Calu3 (cell line): ENCODE results near the gene C1QTNF9B. TPM values are rescaled to one million over a fixed set of nuclear protein-coding genes. Genes with fewer than 3 reads are reported as not detected.

ENCODE experiments used
- BruUV-seq: library from RNA; stranded (reverse); fragments of 400-500 nt; replicated peaks from 2 replicates; lab custom pipeline; 2021; lab: Mats Ljungman, UMichigan
- CTCF ChIA-PET: fragments of 300-600 bp; sonication (Branson Sonifier 250); formaldehyde crosslinking; loops from one replicate; lab custom pipeline; 2022; ENCODE audit warnings: antibody characterized with exemption; lab: Charles Lee
- DNase-seq: peaks from one replicate; pipeline ENCODE4 v3.0.0; 2022
- H3K27ac Mint-ChIP-seq: one replicate; pipeline ENCODE4 v1.8.0; 2022; ENCODE audit warnings: mixed read lengths; ENCODE audit not compliant: unreplicated experiment
- H3K27me3 Mint-ChIP-seq: one replicate; pipeline ENCODE4 v1.8.0; 2022; ENCODE audit warnings: mixed read lengths; ENCODE audit not compliant: unreplicated experiment
- H3K36me3 Mint-ChIP-seq: one replicate; pipeline ENCODE4 v1.8.0; 2022; ENCODE audit warnings: mild to moderate bottlenecking, moderate library complexity, mixed read lengths; ENCODE audit not compliant: insufficient read depth, unreplicated experiment
- H3K4me1 Mint-ChIP-seq: one replicate; pipeline ENCODE4 v1.8.0; 2022; ENCODE audit warnings: mild to moderate bottlenecking, low read depth, mixed read lengths; ENCODE audit not compliant: unreplicated experiment
- H3K4me3 Mint-ChIP-seq: one replicate; pipeline ENCODE4 v1.8.0; 2022; ENCODE audit warnings: mild to moderate bottlenecking, low read depth, moderate library complexity, mixed read lengths; ENCODE audit not compliant: unreplicated experiment
- H3K9me3 Mint-ChIP-seq: one replicate; pipeline ENCODE4 v1.8.0; 2022; ENCODE audit warnings: low read depth, mixed read lengths; ENCODE audit not compliant: unreplicated experiment
- intact Hi-C: fragments of 100-400 bp; cut with micrococcal nuclease; formaldehyde crosslinking; loops from one replicate; pipeline ENCODE4 v1.10.0; 2022; ENCODE audit not compliant: unreplicated experiment
- total RNA-seq: library from RNA; stranded (reverse); gene quantifications from 2 replicates; pipeline ENCODE4 v1.2.3, GENCODE V29; 2022
- TF ChIP-seq, protein P1 (sequence below): fragments of 200-600 bp; IDR thresholded peaks from one replicate; pipeline ENCODE4 v1.8.0; 2022; ENCODE audit warnings: antibody characterized with exemption; ENCODE audit not compliant: unreplicated experiment

Gene C1QTNF9B
- total RNA-seq, 1 experiment from 2014 or later = not detected

DNA sequence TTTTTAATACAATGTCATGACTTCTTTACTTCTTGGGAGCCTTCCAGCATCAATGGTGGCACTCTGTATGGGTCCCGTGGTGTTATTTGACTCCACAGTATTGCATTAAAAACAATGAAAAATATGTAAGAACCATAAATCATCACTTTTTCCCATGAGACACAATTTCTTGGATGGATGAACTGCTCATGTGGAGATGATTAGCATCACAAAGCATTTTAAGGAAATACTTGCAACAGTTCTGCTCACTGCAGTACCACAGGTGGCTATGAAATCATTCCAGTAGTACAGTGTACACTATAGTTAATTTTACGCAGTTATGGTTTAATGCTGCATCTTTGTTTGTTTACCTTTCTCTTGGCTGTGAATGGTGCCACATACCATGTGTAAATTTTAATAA lies 37.2 kb upstream of the C1QTNF9B start:
- no TSS peak for BruUV-seq
- Mint-ChIP-seq H3K27ac (no peak overlapping the region), H3K4me1 (peaks cover 17% of the 10 kb centered on the region), H3K9me3 (no peaks in the 10 kb centered on the region), H3K27me3 (no peaks in the 10 kb centered on the region), H3K36me3 (no peaks in the 10 kb centered on the region), H3K4me3 (no peak overlapping the region)
- CTCF ChIA-PET = no interaction called here
- TF ChIP-seq, protein P1, sequence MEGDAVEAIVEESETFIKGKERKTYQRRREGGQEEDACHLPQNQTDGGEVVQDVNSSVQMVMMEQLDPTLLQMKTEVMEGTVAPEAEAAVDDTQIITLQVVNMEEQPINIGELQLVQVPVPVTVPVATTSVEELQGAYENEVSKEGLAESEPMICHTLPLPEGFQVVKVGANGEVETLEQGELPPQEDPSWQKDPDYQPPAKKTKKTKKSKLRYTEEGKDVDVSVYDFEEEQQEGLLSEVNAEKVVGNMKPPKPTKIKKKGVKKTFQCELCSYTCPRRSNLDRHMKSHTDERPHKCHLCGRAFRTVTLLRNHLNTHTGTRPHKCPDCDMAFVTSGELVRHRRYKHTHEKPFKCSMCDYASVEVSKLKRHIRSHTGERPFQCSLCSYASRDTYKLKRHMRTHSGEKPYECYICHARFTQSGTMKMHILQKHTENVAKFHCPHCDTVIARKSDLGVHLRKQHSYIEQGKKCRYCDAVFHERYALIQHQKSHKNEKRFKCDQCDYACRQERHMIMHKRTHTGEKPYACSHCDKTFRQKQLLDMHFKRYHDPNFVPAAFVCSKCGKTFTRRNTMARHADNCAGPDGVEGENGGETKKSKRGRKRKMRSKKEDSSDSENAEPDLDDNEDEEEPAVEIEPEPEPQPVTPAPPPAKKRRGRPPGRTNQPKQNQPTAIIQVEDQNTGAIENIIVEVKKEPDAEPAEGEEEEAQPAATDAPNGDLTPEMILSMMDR = no peak
- intact Hi-C loops = no loop called here
- DNase-seq = no peak

DNA sequence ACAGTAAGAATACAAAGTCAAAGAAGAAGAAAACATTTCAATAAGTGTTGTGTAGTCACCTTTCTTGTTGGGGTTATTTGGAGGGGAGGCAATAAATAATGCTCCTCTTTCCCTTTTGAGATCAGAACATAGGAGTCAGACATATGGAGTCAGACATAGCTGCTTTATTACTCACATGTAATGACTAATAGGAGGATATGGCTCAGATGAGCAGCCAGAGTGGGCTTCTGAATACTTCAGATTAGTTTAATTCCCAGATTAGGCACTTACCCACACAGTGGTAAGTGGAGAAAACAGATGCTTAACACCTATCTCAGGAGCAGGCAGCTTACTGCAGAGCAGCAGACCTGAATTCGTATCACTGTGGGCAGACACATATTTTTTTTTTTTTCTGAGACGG lies 31.7 kb upstream of the C1QTNF9B start:
- no TSS peak for BruUV-seq
- no peaks in the 10 kb centered on the region for H3K36me3 Mint-ChIP-seq
- CTCF ChIA-PET = no interaction called here
- TF ChIP-seq, protein P1 = no peak
- peaks cover 19% of the 10 kb centered on the region for H3K4me1 Mint-ChIP-seq
- DNase-seq = no peak
- intact Hi-C loops = no loop called here
- no peaks in the 10 kb centered on the region for H3K9me3 Mint-ChIP-seq
- no peak overlapping the region for H3K4me3 Mint-ChIP-seq
- no peaks in the 10 kb centered on the region for H3K27me3 Mint-ChIP-seq
- H3K27ac Mint-ChIP-seq = no peak overlapping the region

GRCh38 chr13:23923031-23923430 lies 25.7 kb upstream of the C1QTNF9B start:
- DNase-seq = no peak
- Mint-ChIP-seq H3K4me1 (peaks cover 24% of the 10 kb centered on the region), H3K27me3 (no peaks in the 10 kb centered on the region), H3K36me3 (no peaks in the 10 kb centered on the region), H3K27ac (no peak overlapping the region), H3K4me3 (no peak overlapping the region), H3K9me3 (no peaks in the 10 kb centered on the region)
- CTCF ChIA-PET = interaction anchor here (0.9 to 1.1 kb wide), 2 partner anchors 38 to 237 kb away, joined by 3 to 6 read pairs; partner anchors contain the start of gene SPATA13
- intact Hi-C loops = no loop called here
- BruUV-seq = no TSS peak
- TF ChIP-seq, protein P1 = no peak

DNA sequence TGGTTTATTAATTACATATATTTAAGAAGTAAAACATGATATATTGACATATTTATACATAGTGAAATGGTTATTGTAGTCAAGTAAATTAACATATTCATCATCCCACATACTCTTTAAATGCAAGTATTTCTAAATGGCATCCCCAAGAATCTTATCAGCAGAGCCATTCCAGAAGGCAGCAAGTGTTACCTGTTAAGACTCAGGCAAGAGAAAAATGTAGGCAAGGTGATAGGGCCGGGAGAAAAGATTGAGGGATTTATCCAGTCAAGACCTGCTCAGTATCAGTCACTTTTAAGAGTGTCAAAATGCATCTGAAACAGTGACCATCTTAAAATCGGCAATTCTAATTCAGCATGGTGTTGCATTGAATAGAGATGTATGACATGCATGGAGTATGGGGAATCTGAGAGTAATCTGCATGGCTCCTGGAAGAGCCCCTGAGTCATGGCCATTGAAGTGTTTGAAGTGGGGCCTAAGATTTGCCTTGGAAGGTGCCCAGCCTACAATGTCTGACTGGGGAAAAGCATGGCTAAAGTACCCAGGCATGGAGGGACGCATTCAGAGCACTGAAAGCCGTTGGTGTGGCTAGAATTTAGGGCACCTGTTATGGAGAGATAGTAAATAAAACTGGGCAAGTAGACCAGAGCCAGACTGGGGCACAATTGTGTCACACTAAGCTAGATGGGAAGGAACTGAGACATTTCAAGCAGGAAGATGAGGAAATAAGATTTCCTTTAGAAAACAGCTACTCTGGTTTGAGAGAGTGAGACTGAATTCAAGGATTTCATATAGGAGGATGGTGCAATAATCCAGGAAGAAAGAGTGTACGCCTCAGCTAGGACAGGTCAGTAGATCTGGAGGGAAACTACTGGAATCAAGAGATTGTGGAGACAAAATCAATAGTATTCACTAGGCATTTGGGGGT lies 25.0 kb upstream of the C1QTNF9B start:
- CTCF ChIA-PET = interaction anchor here (0.7 to 1.2 kb wide), 5 partner anchors 38 to 306 kb away, joined by 3 to 6 read pairs (median 4); partner anchors contain the start of gene SPATA13
- Mint-ChIP-seq H3K27ac (no peak overlapping the region), H3K9me3 (peaks cover 2% of the 10 kb centered on the region), H3K27me3 (no peaks in the 10 kb centered on the region), H3K4me3 (no peak overlapping the region), H3K36me3 (no peaks in the 10 kb centered on the region), H3K4me1 (peaks cover 29% of the 10 kb centered on the region)
- intact Hi-C loops = no loop called here
- TF ChIP-seq, protein P1 = no peak
- BruUV-seq = no TSS peak
- no peak for DNase-seq
